Heart left ventricle (tissue), 13 donors: Measurements from ENCODE around the gene SCN3B.

ENCODE experiments used
- POLR2A ChIP-seq, 2 donors: fragments of 450-650 bp; IDR thresholded peaks; one replicate each; pipeline ENCODE4 v1.6.1; 2017; ENCODE audit warnings: antibody characterized with exemption in 2 of 2, mild to moderate bottlenecking in 2 of 2, moderate library complexity in 2 of 2
- TF ChIP-seq, protein P1 (sequence below), 12 donors: fragments of 200-600 bp; sonication (generic) in 4 of 12; IDR thresholded peaks; one replicate each; pipeline versions ENCODE4 v1.5.0 to v1.8.0; 2018 to 2022; ENCODE audit warnings: antibody characterized with exemption in 12 of 12, mild to moderate bottlenecking in 5 of 12
- donor health status: ischemic (EF 13 %, LVEDD 7.1; RV severe dilation, severe dysfunction).
- donor health status: DM: no; HTN: yes; CAD: no.
- donor health status: DM: no; HTN: no; CAD: no.
- donor health status: ischemic (EF 25% LVEDD 6.9; RV normal size, moderate dysfunction).
- donor health status: ischemic (EF 25% LVEDD 5.7; RV mildly dilated, moderate dysfunction).
- donor health status: ischemic (EF 35%, LVEDD 5.7; RV mildly dilated, moderate dysfunction).
- donor health status: nonischemic (EF 11% LVEDD 7.7; RV severe dilation, severe dysfunction).
- donor health status: DM: yes; HTN: yes; CAD: no.
- donor health status: PGD.
- donor health status: ischemic (EF 29% LVEDD 5.4; RV normal size, mild dysfunction).
- donor health status: nonischemic (EF 23%, LVEDD 6.1; RV moderate dilation, normal function).

GRCh38 chr11:123659311-123659710 lies 4.9 kb upstream of the SCN3B start:
- TF ChIP-seq, protein P1, sequence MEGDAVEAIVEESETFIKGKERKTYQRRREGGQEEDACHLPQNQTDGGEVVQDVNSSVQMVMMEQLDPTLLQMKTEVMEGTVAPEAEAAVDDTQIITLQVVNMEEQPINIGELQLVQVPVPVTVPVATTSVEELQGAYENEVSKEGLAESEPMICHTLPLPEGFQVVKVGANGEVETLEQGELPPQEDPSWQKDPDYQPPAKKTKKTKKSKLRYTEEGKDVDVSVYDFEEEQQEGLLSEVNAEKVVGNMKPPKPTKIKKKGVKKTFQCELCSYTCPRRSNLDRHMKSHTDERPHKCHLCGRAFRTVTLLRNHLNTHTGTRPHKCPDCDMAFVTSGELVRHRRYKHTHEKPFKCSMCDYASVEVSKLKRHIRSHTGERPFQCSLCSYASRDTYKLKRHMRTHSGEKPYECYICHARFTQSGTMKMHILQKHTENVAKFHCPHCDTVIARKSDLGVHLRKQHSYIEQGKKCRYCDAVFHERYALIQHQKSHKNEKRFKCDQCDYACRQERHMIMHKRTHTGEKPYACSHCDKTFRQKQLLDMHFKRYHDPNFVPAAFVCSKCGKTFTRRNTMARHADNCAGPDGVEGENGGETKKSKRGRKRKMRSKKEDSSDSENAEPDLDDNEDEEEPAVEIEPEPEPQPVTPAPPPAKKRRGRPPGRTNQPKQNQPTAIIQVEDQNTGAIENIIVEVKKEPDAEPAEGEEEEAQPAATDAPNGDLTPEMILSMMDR (IDR thresholded peaks at IDR 0.05), result no peak
- no peak for TF ChIP-seq POLR2A (IDR thresholded peaks at IDR 0.05)
